PC-3 (cell line): Measurements from ENCODE around the gene CLSTN3.

Source experiments
- EZH2phosphoT487 ChIP-seq: fragments of 300-600 bp; sonication (generic); IDR thresholded peaks from 2 replicates; pipeline ENCODE4 v1.6.1; 2018; ENCODE audit warnings: mild to moderate bottlenecking, antibody characterized with exemption, low read length, borderline replicate concordance
- TF ChIP-seq, protein P1 (sequence below): fragments of 300-600 bp; sonication (generic); conservative IDR thresholded peaks from 2 replicates; pipeline ENCODE4 v1.5.1; 2017; ENCODE audit warnings: antibody characterized with exemption, low read depth, mild to moderate bottlenecking, low read length

DNA sequence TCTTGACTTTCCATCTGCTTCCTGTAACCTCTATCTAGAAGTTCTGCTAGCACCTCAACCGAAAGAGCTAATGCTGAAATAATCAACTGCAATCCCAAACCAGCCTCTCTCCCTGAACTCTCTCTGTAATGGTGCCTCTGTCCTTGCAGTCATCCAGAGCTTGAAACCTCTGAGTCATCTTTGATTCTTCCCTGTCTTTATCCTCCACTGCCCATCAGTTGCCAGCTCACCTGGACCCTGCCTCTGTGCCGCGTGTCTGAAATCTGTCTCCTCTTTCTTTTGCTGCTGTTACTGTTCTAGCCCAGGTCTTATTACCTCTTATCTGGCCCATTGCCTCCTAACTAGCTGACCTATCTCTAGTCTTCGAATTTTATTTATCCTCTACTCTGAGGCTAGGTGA is 15.5 kb downstream of the CLSTN3 start:
- no peak for TF ChIP-seq EZH2phosphoT487
- TF ChIP-seq, protein P1, sequence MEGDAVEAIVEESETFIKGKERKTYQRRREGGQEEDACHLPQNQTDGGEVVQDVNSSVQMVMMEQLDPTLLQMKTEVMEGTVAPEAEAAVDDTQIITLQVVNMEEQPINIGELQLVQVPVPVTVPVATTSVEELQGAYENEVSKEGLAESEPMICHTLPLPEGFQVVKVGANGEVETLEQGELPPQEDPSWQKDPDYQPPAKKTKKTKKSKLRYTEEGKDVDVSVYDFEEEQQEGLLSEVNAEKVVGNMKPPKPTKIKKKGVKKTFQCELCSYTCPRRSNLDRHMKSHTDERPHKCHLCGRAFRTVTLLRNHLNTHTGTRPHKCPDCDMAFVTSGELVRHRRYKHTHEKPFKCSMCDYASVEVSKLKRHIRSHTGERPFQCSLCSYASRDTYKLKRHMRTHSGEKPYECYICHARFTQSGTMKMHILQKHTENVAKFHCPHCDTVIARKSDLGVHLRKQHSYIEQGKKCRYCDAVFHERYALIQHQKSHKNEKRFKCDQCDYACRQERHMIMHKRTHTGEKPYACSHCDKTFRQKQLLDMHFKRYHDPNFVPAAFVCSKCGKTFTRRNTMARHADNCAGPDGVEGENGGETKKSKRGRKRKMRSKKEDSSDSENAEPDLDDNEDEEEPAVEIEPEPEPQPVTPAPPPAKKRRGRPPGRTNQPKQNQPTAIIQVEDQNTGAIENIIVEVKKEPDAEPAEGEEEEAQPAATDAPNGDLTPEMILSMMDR: no peak
